Gastroesophageal sphincter (tissue), 4 donors: ENCODE results near the gene CAPS. TPM values are rescaled to one million over a fixed set of nuclear protein-coding genes. Genes with fewer than 3 reads are reported as not detected.

Source experiments
- ATAC-seq: fragments of 150-250 bp; one replicate; pipeline ENCODE4 v1.9.1; 2016; ENCODE audit warnings: mild to moderate bottlenecking, moderate library complexity
- H3K27ac ChIP-seq, 4 donors: fragments of 200-600 bp; sonication (generic) in 3 of 4; 1 replicate in 3 of 4; 2 replicates in 1 of 4; pipeline ENCODE4 v1.5.1; 2016 to 2019
- H3K27me3 ChIP-seq: fragments of 200-600 bp; sonication (generic); one replicate; pipeline ENCODE4 v1.5.1; 2019
- H3K36me3 ChIP-seq, 2 donors: fragments of 200-600 bp; sonication (generic); one replicate each; pipeline ENCODE4 v1.5.1; 2019; ENCODE audit warnings: control low read depth in 1 of 2
- H3K4me1 ChIP-seq, 3 donors: fragments of 200-600 bp; sonication (generic); 1 replicate in 2 of 3; 2 replicates in 1 of 3; pipeline ENCODE4 v1.5.1; 2016 to 2019; ENCODE audit warnings: control low read depth in 2 of 3
- H3K4me3 ChIP-seq, 2 donors: fragments of 200-600 bp; sonication (generic); one replicate each; pipeline ENCODE4 v1.5.1; 2019; ENCODE audit warnings: mild to moderate bottlenecking in 1 of 2, moderate library complexity in 1 of 2
- H3K9me3 ChIP-seq, 3 donors: fragments of 200-600 bp; sonication (generic); one replicate each; pipeline ENCODE4 v1.5.1; 2017 to 2019; ENCODE audit warnings: control low read depth in 2 of 3
- CTCF ChIP-seq, 4 experiments: fragments of 200-600 bp in 2 of 4; fragments of 450-650 bp in 2 of 4; sonication (generic) in 1 of 4; IDR thresholded peaks; one replicate each; pipeline ENCODE4 v1.5.1; 2017 to 2019; ENCODE audit warnings: antibody characterized with exemption in 4 of 4, mild to moderate bottlenecking in 2 of 4, moderate library complexity in 2 of 4
- EP300 ChIP-seq: sonication (generic); formaldehyde crosslinking; IDR thresholded peaks from one replicate; pipeline ENCODE4 v1.6.1; 2017; ENCODE audit warnings: antibody characterized with exemption, mild to moderate bottlenecking
- POLR2A ChIP-seq, 2 donors: fragments of 450-650 bp; IDR thresholded peaks; one replicate each; pipeline ENCODE4 v1.6.1; 2017; ENCODE audit warnings: antibody characterized with exemption in 2 of 2, mild to moderate bottlenecking in 2 of 2, moderate library complexity in 1 of 2
- POLR2AphosphoS5 ChIP-seq: sonication (generic); formaldehyde crosslinking; IDR thresholded peaks from one replicate; pipeline ENCODE4 v1.6.1; 2017; ENCODE audit warnings: antibody characterized with exemption
- WGBS, 2 donors: methylation state at CpG; one replicate each; pipeline ENCODE4 v1.1.5; 2018; ENCODE audit warnings: low coverage in 1 of 2; 5-methylcytosine and 5-hydroxymethylcytosine counted together
- total RNA-seq, 4 donors: library from RNA; depleted of rRNA; stranded (reverse); fragments of >200 nt; gene quantifications; one replicate each; pipeline ENCODE4 v1.1.0, GENCODE V29; 2016

Gene CAPS
- total RNA-seq, 4 donors from 2014 or later: 10.0 to 19.6 (median 15.2) TPM

- no peaks in the 10 kb centered on the region for H3K9me3 ChIP-seq
- ATAC-seq: no peak
- no peaks in the 10 kb centered on the region for H3K36me3 ChIP-seq
- 85% methylated on average over 4 of the region's 7 CpGs; no CpG with 5 or more reads in 1 of the 2 donors for WGBS, 2 donors
- peaks cover 17 to 100% (median 85%) of the 10 kb centered on the region in 3 donors for H3K4me1 ChIP-seq
- peak overlapping the region in 3 of 4 donors; percentile 83 to 89 (median 84) for H3K27ac ChIP-seq
- no peak for TF ChIP-seq EP300
- TF ChIP-seq CTCF (IDR thresholded peaks at IDR 0.05): no peak
- no peak for TF ChIP-seq POLR2AphosphoS5
- no peak for TF ChIP-seq POLR2A (IDR thresholded peaks at IDR 0.05)
- no peak overlapping the region for H3K4me3 ChIP-seq
- H3K27me3 ChIP-seq: no peaks in the 10 kb centered on the region
These were observed 49.8 kb downstream of the CAPS start for GRCh38 chr19:5963855-5964254.

- Histone ChIP-seq H3K27me3 (no peaks in the 10 kb centered on the region), H3K36me3 (no peaks in the 10 kb centered on the region), H3K9me3 (no peaks in the 10 kb centered on the region), H3K27ac (peak overlapping the region; percentile 68 to 89 (median 84)), H3K4me3 (no peak overlapping the region), H3K4me1 (peaks cover 17 to 100% (median 90%) of the 10 kb centered on the region in 3 donors)
- WGBS, 2 donors: 100% methylated on average over 2 of the region's 5 CpGs; no CpG with 5 or more reads in 1 of the 2 donors
- no peak for ATAC-seq
- TF ChIP-seq EP300: no peak
- TF ChIP-seq POLR2AphosphoS5: no peak
- TF ChIP-seq CTCF (IDR thresholded peaks at IDR 0.05): no peak
- no peak for TF ChIP-seq POLR2A (IDR thresholded peaks at IDR 0.05)
These were observed 50.9 kb downstream of the CAPS start for GRCh38 chr19:5964816-5965565.

Other genes starting within 250 kb of the CAPS start
- gene MICOS13, start 233.7 kb upstream of the CAPS start, total RNA-seq: 10 to 100 TPM; 29.7 to 60.6 (median 50.7) TPM
- 10 to 100 TPM; 11.2 to 22.9 (median 18.9) TPM for gene HSD11B1L, start 233.2 kb upstream of the CAPS start, total RNA-seq
- gene RPL36, start 224.0 kb upstream of the CAPS start, total RNA-seq: 1,000 to 10,000 TPM in 1 of 4 donors, 100 to 1,000 TPM in 3; 393 to 1,204 (median 723) TPM
- 10 to 100 TPM; 44.5 to 73.2 (median 64.1) TPM for gene LONP1, start 194.1 kb upstream of the CAPS start, total RNA-seq
- gene CATSPERD, start 193.6 kb upstream of the CAPS start, total RNA-seq: under 1 TPM in 2 of 4 donors, not detected in 2; 0.27 to 0.47 TPM
- gene PRR22, start 129.5 kb upstream of the CAPS start, total RNA-seq: under 1 TPM in 1 of 4 donors, not detected in 3; 0.40 TPM
- 10 to 100 TPM; 14.1 to 39.4 (median 22.6) TPM for gene DUS3L, start 123.1 kb upstream of the CAPS start, total RNA-seq
- gene NRTN, start 109.2 kb upstream of the CAPS start, total RNA-seq: 10 to 100 TPM in 2 of 4 donors, 1 to 10 TPM in 2; 3.6 to 27.2 (median 14.6) TPM
- 1 to 10 TPM in 1 of 4 donors, not detected in 3; 3.0 TPM for gene FUT6, start 74.6 kb upstream of the CAPS start, total RNA-seq
- gene FUT3, start 62.8 kb upstream of the CAPS start, total RNA-seq: 1 to 10 TPM in 2 of 4 donors, under 1 TPM in 1, not detected in 1; 0.12 to 4.8 (median 4.5) TPM
- not detected for gene FUT5, start 43.7 kb upstream of the CAPS start, total RNA-seq
- 100 to 1,000 TPM; 244 to 299 (median 265) TPM for gene NDUFA11, start 10.5 kb upstream of the CAPS start, total RNA-seq
- gene VMAC, start 9.4 kb upstream of the CAPS start, total RNA-seq: 1 to 10 TPM; 5.0 to 9.3 (median 8.0) TPM
- gene RANBP3, start 63.9 kb downstream of the CAPS start, total RNA-seq: 100 to 1,000 TPM in 2 of 4 donors, 10 to 100 TPM in 2; 87.0 to 125 (median 104) TPM
- gene RFX2, start 196.2 kb downstream of the CAPS start, total RNA-seq: 10 to 100 TPM; 18.7 to 49.1 (median 37.6) TPM
- gene ACSBG2, start 221.4 kb downstream of the CAPS start, total RNA-seq: 1 to 10 TPM in 2 of 4 donors, under 1 TPM in 1, not detected in 1; 0.47 to 2.0 (median 1.6) TPM